Measurements from ENCODE around the gene RGS4. TPM values are rescaled to one million over a fixed set of nuclear protein-coding genes. Genes with fewer than 3 reads are reported as not detected.

Gene RGS4
- total RNA-seq (not detected), total RNA-seq (0 reads per million in 2 donors)

GRCh38 chr1:163069142-163069541 is at the start of gene RGS4:
Gene RGS4, plus strand, starts transcription at chr1:163069361. Its CDS starts 124 bp downstream, at chr1:163069485.
- H3K4me1 Mint-ChIP-seq: no peaks in the 10 kb centered on the region
- no peaks in the 10 kb centered on the region for H3K9me3 ChIP-seq (ENCODE audit: control insufficient read depth, low read length, poor library complexity, severe bottlenecking)
- ATAC-seq (no peak), DNase-seq (no peak)
- no peak within 1 kb of the TSS for H3K4me3 Mint-ChIP-seq
- peaks cover 65% of the 10 kb centered on the region for H3K27me3 Mint-ChIP-seq
- H3K36me3 Mint-ChIP-seq (ENCODE audit: low read depth): peaks cover 2% of the 10 kb centered on the region
- no peak within 1 kb of the TSS for H3K27ac Mint-ChIP-seq

DNA sequence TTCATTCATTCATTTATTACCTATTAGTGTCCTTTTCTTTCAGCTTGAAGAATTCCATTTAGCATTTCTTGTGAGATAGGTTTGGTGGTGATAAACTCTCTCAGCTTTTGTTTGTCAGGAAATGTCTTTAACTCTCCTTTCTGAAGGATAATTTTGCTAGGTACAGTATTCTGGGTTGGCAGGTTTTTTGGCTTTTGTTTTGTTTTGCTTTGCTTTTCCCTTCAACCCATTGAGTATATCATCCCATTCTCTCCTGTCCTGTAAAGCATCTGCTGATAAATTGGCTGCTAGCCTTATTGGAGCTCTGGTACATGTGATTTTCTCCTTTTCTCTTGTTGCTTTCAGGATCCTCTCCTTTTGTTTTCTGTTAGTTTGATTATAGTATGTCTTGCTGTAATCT is 47.0 kb upstream of the RGS4 start:
- Mint-ChIP-seq H3K27me3 (no peaks in the 10 kb centered on the region), H3K36me3 (ENCODE audit: low read depth) (no peaks in the 10 kb centered on the region), H3K4me3 (no peak overlapping the region), H3K27ac (no peak overlapping the region), H3K4me1 (no peaks in the 10 kb centered on the region)
- no peak for ATAC-seq
- H3K9me3 ChIP-seq (ENCODE audit: control insufficient read depth, low read length, poor library complexity, severe bottlenecking): no peaks in the 10 kb centered on the region
- DNase-seq: no peak

DNA sequence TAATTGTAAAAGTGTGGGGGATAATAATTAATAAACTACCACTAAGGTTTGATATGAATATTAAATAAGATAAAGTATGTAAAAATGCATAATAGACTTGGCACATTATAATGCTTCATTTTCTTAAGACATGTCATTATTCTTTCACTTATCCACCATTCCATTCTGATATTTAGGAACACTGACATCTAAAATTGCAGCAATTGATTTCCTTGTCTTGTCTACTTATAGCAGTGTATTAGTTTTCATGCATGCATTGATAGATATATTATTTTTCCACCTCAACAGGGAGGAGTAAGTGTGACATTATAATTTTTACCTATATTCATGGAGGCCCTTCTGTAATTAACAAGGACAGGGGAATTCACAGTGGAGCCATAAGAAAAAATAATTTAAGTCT is 41.6 kb upstream of the RGS4 start:
- Mint-ChIP-seq H3K36me3 (ENCODE audit: low read depth) (no peaks in the 10 kb centered on the region), H3K27ac (no peak overlapping the region), H3K4me3 (no peak overlapping the region), H3K27me3 (peaks cover 9% of the 10 kb centered on the region), H3K4me1 (no peaks in the 10 kb centered on the region)
- ATAC-seq (no peak), DNase-seq (no peak)
- H3K9me3 ChIP-seq (ENCODE audit: control insufficient read depth, low read length, poor library complexity, severe bottlenecking): no peaks in the 10 kb centered on the region

DNA sequence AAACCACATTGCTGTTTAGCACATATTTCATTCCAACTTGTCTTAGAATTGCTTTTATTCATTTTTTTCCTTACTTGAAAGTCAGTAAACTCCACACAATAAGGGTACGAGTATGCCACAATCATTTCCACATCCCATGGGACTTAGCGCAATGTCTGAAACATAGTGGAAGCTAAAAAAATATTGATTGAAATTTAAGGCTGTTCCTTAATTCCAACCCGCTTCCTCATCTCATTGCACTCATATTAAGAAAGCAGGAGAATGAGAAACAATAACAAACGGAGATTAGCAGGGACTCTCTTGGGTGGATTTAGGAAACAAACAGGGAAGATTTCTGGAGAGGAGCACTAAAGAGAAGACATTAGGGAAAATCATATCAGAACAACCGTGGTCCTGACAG is 39.3 kb upstream of the RGS4 start:
- H3K9me3 ChIP-seq (ENCODE audit: control insufficient read depth, low read length, poor library complexity, severe bottlenecking): no peaks in the 10 kb centered on the region
- no peak for ATAC-seq
- no peak overlapping the region for H3K4me3 Mint-ChIP-seq
- no peaks in the 10 kb centered on the region for H3K4me1 Mint-ChIP-seq
- no peak for DNase-seq
- no peak overlapping the region for H3K27ac Mint-ChIP-seq
- peaks cover 9% of the 10 kb centered on the region for H3K27me3 Mint-ChIP-seq
- no peaks in the 10 kb centered on the region for H3K36me3 Mint-ChIP-seq (ENCODE audit: low read depth)

DNA sequence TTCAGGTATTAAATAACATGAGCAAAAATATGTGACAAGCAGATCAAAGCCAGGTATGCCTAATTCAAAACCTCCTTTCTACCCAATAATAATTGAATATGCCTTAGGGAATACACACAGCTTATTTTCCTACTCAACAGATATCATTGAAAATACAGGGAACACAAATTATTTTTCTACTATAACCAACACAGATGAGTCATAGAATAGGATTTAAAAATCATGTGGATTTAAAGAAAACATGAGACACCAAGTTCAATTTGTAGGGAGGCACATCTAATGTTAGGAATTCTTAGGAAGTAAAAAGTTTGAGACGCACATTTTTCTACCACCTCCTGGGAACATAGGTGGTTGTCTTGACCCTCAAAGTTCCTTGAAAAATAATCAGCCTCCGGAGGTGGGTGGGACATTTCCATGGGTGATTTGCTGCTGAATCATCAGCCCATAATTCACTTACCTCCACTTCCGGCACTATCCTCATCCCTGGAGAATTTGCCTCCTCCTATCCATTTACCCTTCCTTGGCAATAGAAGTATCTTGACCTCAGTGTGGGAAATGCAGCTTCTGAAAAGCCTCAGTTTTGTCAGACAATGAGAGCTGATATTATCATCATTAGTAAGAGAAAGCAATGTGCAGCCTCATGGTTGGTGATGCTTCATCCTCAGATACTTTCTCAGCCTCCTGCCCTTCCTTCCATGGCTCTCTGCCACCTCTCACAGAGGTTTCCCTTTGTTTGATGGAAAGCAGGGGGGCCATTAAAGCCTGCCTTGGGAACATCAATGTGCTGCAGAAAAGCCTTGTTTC is 33.5 kb upstream of the RGS4 start:
- Mint-ChIP-seq H3K27ac (no peak overlapping the region), H3K36me3 (ENCODE audit: low read depth) (no peaks in the 10 kb centered on the region), H3K4me3 (no peak overlapping the region), H3K27me3 (no peaks in the 10 kb centered on the region), H3K4me1 (no peaks in the 10 kb centered on the region)
- ATAC-seq (no peak), DNase-seq (no peak)
- no peaks in the 10 kb centered on the region for H3K9me3 ChIP-seq (ENCODE audit: control insufficient read depth, low read length, poor library complexity, severe bottlenecking)

GRCh38 chr1:163036671-163037070 is 32.5 kb upstream of the RGS4 start:
- no peaks in the 10 kb centered on the region for H3K27me3 Mint-ChIP-seq
- H3K36me3 Mint-ChIP-seq (ENCODE audit: low read depth): no peaks in the 10 kb centered on the region
- ATAC-seq (no peak), DNase-seq (no peak)
- no peak overlapping the region for H3K27ac Mint-ChIP-seq
- H3K4me3 Mint-ChIP-seq: no peak overlapping the region
- no peaks in the 10 kb centered on the region for H3K4me1 Mint-ChIP-seq
- H3K9me3 ChIP-seq (ENCODE audit: control insufficient read depth, low read length, poor library complexity, severe bottlenecking): no peaks in the 10 kb centered on the region

DNA sequence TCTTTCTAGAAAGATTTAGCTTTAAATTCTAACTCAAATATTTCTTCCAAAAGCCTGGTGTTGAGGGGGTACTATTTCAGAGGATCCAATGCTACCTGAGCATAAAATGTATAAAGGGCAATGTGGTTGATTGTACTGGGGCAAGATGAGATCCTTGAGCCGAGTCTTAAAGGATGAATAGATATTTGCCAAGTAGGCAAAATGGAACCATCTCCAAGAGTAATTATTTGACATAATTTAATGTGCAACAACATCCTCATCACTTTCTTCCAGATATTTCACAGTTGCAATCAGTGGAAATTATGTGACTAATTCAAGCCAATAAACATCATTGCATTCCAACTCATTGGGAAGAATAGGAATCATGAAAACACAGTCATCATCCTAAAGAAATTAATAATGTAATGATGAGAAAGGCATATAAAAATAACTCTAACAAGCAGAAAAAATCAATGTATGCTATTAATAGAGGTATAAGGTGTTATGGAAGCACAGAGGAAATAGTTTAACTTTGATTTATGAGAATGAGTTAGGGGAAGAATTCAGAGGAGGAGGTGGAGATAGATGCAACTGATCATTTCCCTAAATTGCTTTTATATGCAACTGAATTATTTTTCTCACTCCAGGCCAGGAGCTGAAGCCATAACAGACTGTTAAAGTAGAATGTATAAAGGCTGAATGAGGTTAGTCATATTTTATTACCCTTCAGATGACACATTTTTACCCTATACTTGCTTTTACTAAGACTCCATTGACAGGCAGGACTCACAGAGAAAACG is 30.0 kb upstream of the RGS4 start:
- Mint-ChIP-seq H3K36me3 (ENCODE audit: low read depth) (no peaks in the 10 kb centered on the region), H3K27ac (no peak overlapping the region), H3K4me3 (no peak overlapping the region), H3K27me3 (peaks cover under 1% of the 10 kb centered on the region), H3K4me1 (no peaks in the 10 kb centered on the region)
- DNase-seq (no peak), ATAC-seq (no peak)
- H3K9me3 ChIP-seq (ENCODE audit: control insufficient read depth, low read length, poor library complexity, severe bottlenecking): no peaks in the 10 kb centered on the region

DNA sequence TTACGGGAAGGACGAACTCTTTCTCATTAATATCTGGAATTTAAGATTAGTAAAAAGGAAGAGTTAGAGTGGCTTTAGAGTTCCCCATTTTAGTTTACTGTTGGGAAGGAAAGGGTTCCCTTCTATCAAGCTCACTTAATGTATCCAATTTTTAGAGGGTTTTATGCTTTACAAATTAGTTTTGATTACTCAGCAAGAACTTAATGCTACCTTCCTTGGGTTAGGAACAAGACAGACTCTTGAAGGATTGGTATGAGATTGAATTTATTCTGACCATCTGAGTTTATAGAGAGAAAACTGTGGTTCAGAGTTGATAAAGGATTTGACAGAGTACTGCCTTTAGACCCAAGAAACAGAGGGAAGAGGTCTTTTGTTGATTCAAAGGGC is 29.5 kb upstream of the RGS4 start:
- Mint-ChIP-seq H3K4me3 (no peak overlapping the region), H3K36me3 (ENCODE audit: low read depth) (no peaks in the 10 kb centered on the region), H3K27me3 (peaks cover 6% of the 10 kb centered on the region), H3K27ac (no peak overlapping the region), H3K4me1 (no peaks in the 10 kb centered on the region)
- DNase-seq (no peak), ATAC-seq (no peak)
- H3K9me3 ChIP-seq (ENCODE audit: control insufficient read depth, low read length, poor library complexity, severe bottlenecking): no peaks in the 10 kb centered on the region

DNA sequence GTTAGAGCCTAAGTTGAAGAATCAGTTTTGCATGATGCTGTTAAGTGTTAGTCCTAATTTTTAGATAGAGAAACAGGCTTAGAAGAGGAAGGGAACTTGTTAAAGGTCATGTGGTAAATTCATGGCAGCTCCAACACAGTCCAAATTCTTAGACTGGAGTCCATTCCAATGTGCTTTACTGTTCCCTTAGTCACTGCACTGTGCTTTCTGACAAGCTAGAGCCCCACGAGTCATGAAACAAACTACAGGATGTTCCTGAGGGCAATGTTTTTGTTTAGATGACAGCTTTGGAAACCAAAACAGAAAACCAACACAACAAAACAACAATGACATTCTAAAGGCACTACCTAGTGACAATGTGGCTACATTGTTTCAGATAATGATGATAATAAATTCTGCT is 23.1 kb upstream of the RGS4 start:
- no peak overlapping the region for H3K4me3 Mint-ChIP-seq
- H3K4me1 Mint-ChIP-seq: no peaks in the 10 kb centered on the region
- no peaks in the 10 kb centered on the region for H3K36me3 Mint-ChIP-seq (ENCODE audit: low read depth)
- peaks cover 49% of the 10 kb centered on the region for H3K27me3 Mint-ChIP-seq
- DNase-seq (no peak), ATAC-seq (no peak)
- no peak overlapping the region for H3K27ac Mint-ChIP-seq
- no peaks in the 10 kb centered on the region for H3K9me3 ChIP-seq (ENCODE audit: control insufficient read depth, low read length, poor library complexity, severe bottlenecking)

DNA sequence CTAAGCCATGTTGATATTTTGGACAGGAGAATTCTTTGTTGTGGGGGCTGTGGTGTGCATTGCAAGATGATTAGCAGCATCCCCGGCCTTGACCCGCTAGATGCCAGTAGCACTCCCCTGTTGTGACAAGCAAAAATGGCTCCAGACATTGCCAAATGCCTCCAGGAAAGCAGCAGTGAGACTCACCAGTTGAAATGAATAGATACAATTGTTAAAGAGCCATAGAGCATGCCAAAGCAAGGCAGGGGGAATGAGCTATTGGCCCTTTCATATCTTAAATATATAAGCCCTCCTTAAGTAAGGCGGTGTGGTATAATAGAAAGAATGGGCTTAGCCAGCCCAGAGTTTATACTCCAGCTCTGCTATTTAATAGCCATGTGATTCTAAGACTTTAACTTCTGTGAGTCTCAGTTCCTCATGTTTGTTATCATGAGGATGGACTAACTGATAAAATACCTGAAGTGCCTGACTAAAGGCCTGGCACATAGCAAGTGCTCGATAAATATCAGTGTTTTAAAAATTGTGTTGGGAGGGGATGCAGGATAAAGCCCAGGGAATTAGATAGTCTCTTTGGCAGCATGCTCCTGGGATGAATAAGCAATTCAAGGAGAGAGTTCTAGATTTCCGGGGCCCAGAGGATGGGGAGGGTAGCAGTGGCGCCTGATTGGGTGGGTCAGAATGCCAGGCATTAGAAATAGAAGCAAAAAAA is 21.1 kb upstream of the RGS4 start:
- no peak overlapping the region for H3K27ac Mint-ChIP-seq
- no peaks in the 10 kb centered on the region for H3K36me3 Mint-ChIP-seq (ENCODE audit: low read depth)
- no peak overlapping the region for H3K4me3 Mint-ChIP-seq
- DNase-seq (no peak), ATAC-seq (no peak)
- H3K9me3 ChIP-seq (ENCODE audit: control insufficient read depth, low read length, poor library complexity, severe bottlenecking): no peaks in the 10 kb centered on the region
- peaks cover 60% of the 10 kb centered on the region for H3K27me3 Mint-ChIP-seq
- no peaks in the 10 kb centered on the region for H3K4me1 Mint-ChIP-seq

DNA sequence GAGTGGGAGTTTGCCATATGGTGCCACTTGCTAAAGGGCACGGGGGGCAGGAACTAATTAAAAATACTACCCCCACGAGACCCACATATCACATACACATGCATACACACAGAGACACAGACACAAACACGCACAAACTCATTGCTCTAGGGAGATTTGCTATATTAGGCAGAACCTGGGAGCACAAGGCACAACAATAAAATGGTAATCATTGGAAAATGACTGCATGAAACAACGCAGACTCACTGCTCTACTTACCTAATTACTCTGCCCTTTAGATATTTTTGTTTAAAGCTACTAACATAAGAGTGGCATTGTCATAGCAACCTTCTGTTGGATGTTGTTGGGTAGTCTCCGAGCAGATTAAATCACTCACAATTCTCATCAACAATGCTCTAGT is 20.3 kb upstream of the RGS4 start:
- H3K27ac Mint-ChIP-seq: no peak overlapping the region
- peaks cover 62% of the 10 kb centered on the region for H3K27me3 Mint-ChIP-seq
- H3K4me3 Mint-ChIP-seq: no peak overlapping the region
- DNase-seq (no peak), ATAC-seq (no peak)
- H3K4me1 Mint-ChIP-seq: no peaks in the 10 kb centered on the region
- H3K36me3 Mint-ChIP-seq (ENCODE audit: low read depth): no peaks in the 10 kb centered on the region
- H3K9me3 ChIP-seq (ENCODE audit: control insufficient read depth, low read length, poor library complexity, severe bottlenecking): no peaks in the 10 kb centered on the region

DNA sequence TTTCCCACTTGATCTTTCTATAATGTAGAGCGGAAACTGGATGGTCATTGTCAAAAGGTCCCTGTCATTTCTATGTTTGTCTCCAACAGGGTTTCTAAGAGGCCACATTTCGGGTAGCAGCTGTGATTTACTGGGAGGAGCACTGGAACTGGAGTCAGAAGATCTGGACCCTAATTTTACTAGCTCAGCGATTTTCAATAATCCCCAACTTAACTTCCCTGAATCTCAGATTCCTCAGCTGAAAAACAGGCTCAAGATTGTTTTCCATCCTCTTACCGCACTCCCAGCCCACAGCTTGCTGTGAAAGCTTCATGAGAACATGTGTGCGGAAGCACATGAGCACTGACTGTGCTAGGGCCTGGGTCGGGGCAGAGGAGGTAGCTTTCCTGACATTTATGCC is 19.9 kb upstream of the RGS4 start:
- H3K27me3 Mint-ChIP-seq: peaks cover 64% of the 10 kb centered on the region
- H3K4me1 Mint-ChIP-seq: no peaks in the 10 kb centered on the region
- H3K9me3 ChIP-seq (ENCODE audit: control insufficient read depth, low read length, poor library complexity, severe bottlenecking): no peaks in the 10 kb centered on the region
- H3K36me3 Mint-ChIP-seq (ENCODE audit: low read depth): no peaks in the 10 kb centered on the region
- no peak overlapping the region for H3K4me3 Mint-ChIP-seq
- no peak for ATAC-seq
- DNase-seq: no peak
- H3K27ac Mint-ChIP-seq: no peak overlapping the region

- H3K27me3 Mint-ChIP-seq: peaks cover 64% of the 10 kb centered on the region
- H3K27ac Mint-ChIP-seq: no peak overlapping the region
- DNase-seq: no peak
- H3K9me3 ChIP-seq (ENCODE audit: control insufficient read depth, low read length, poor library complexity, severe bottlenecking): no peaks in the 10 kb centered on the region
- no peaks in the 10 kb centered on the region for H3K4me1 Mint-ChIP-seq
- no peaks in the 10 kb centered on the region for H3K36me3 Mint-ChIP-seq (ENCODE audit: low read depth)
- H3K4me3 Mint-ChIP-seq: no peak overlapping the region
- ATAC-seq: no peak
Observed at GRCh38 chr1:163050496-163050895, 18.7 kb upstream of the RGS4 start.

Data from T-helper 17 cell (primary cell).